ENCODE measurements around the gene CCDC71.
A peak's percentile ranks its signal among the peaks of the same experiment; 100 is the strongest.

CCDC71 gene

GRCh38 chr3:49165771-49166751, at the start of gene CCDC71:
TSS of gene CCDC71 (minus strand) at chr3:49166331. CDS start at chr3:49164208, 2,123 bp downstream.
- Mint-ChIP-seq H3K4me1 (peaks cover 50% of the 10 kb centered on the region), H3K4me3 (peak within 1 kb of the TSS; percentile 90), H3K27ac (peak within 1 kb of the TSS; percentile 90), H3K36me3 (ENCODE audit: low read depth) (peaks cover 24% of the 10 kb centered on the region), H3K9me3 (no peaks in the 10 kb centered on the region), H3K27me3 (peaks cover 2% of the 10 kb centered on the region)
- DNase-seq = peak; percentile 83
- peak; percentile 54 for ATAC-seq

DNA sequence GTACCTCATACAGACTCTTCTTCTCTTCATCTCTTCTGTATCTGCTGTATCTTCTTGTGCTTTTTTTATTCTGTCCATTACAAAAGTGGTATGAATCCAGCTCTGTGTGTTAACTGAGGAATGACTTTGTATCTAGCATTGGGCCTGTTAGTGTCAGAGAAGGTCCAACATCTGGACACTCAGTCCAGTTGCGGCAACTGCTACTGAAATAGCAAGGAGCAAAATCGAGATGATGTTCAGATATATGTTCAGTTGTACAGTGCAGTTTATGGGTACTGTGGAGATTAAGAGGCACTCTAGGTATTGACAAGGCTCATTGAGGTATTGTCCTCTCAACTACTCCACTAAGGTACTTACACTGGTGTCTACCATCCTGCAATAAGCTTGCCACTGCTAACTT, 47.9 kb upstream of the CCDC71 start:
- DNase-seq (no peak), ATAC-seq (no peak)
- no peak overlapping the region for H3K4me3 Mint-ChIP-seq
- H3K27me3 Mint-ChIP-seq = peaks cover 4% of the 10 kb centered on the region
- H3K9me3 Mint-ChIP-seq = no peaks in the 10 kb centered on the region
- H3K4me1 Mint-ChIP-seq = no peaks in the 10 kb centered on the region
- no peaks in the 10 kb centered on the region for H3K36me3 Mint-ChIP-seq (ENCODE audit: low read depth)
- no peak overlapping the region for H3K27ac Mint-ChIP-seq

DNA sequence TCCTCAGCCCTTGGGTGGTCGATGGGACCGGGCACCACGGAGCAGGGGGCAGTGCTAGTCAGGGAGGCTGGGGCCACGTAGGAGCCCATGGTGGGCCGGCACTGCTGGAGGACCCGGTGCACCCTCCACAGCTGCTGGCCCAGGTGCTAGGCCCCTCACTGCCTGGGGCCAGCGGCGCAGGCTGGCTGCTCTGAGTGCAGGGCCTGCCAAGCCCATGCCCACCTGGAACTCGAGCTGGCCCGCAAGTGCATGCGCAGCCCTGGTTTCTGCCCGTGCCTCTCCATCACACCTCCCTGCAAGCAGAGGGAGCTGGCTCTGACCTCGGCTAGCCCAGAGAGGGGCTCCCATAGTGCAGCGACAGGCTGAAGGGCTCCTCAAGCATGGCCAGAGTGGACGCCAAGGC, 47.4 kb upstream of the CCDC71 start:
- H3K27ac Mint-ChIP-seq = no peak overlapping the region
- H3K4me3 Mint-ChIP-seq = no peak overlapping the region
- DNase-seq (no peak), ATAC-seq (no peak)
- H3K27me3 Mint-ChIP-seq = peaks cover 4% of the 10 kb centered on the region
- H3K9me3 Mint-ChIP-seq = no peaks in the 10 kb centered on the region
- H3K4me1 Mint-ChIP-seq = no peaks in the 10 kb centered on the region
- H3K36me3 Mint-ChIP-seq (ENCODE audit: low read depth) = no peaks in the 10 kb centered on the region

GRCh38 chr3:49199900-49200281, 33.8 kb upstream of the CCDC71 start:
- Mint-ChIP-seq H3K4me1 (no peaks in the 10 kb centered on the region), H3K9me3 (no peaks in the 10 kb centered on the region), H3K36me3 (ENCODE audit: low read depth) (no peaks in the 10 kb centered on the region), H3K27me3 (peaks cover 23% of the 10 kb centered on the region), H3K4me3 (no peak overlapping the region), H3K27ac (no peak overlapping the region)
- ATAC-seq = no peak
- no peak for DNase-seq

DNA sequence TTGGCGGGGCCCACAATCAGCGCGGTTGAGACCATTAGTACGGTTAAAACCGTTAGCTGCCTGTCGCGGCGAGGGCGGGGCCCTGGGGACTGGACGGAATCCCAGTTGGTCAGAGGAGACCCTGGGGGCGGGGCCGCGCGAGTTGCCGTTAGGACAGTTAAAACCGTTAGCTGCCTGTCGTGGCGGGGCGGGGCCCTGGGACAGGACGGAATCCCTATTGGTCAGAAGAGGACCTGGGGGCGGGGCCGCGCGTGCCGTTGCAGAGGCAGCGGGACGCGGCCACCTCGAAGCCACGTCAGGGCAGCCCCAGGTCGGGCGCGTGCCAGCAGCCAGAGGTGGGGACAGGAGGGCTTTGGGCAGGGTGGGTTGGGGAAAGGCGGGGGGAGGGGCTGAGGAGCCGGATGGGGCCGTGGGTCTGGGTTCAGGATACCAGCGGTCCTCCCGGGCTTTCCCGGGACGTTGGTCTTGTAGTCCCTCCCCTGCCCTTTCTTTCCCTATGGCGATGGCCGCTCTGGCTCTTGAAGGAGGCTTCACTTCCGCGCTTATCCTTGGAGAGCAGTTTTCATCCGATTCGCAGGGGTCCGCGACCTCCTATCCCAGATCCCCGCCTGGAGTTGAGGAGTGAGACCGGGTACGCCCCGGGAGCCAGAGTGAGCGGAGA, 33.2 kb upstream of the CCDC71 start:
- Mint-ChIP-seq H3K4me1 (no peaks in the 10 kb centered on the region), H3K9me3 (no peaks in the 10 kb centered on the region), H3K4me3 (no peak overlapping the region), H3K27ac (no peak overlapping the region), H3K27me3 (peaks cover 21% of the 10 kb centered on the region), H3K36me3 (ENCODE audit: low read depth) (no peaks in the 10 kb centered on the region)
- ATAC-seq (no peak), DNase-seq (peak; percentile 5)

- H3K36me3 Mint-ChIP-seq (ENCODE audit: low read depth) = no peaks in the 10 kb centered on the region
- peaks cover 19% of the 10 kb centered on the region for H3K27me3 Mint-ChIP-seq
- no peak for DNase-seq
- H3K4me1 Mint-ChIP-seq = no peaks in the 10 kb centered on the region
- no peak overlapping the region for H3K4me3 Mint-ChIP-seq
- no peaks in the 10 kb centered on the region for H3K9me3 Mint-ChIP-seq
- ATAC-seq = no peak
- H3K27ac Mint-ChIP-seq = no peak overlapping the region
These were observed 32.6 kb upstream of the CCDC71 start for GRCh38 chr3:49198611-49199230.

DNA sequence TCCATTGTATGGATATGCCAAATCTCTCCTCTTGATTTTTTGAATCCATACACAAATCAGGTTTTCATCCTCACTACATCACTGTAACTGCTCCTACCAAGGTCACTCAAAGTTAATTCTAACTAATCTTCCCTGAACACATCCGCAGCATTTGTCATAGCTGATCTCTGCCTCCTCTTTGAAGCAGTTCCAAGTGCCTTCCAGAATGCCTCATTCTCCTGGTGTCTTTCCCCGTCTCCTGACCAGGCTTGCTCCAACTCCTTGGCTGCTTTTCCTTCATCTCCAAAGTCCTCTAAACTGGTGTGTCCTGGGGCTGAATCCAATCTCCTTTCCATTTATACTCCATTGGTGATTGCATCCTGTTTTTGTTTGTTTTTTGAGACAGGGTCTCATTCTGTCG, 32.0 kb upstream of the CCDC71 start:
- no peaks in the 10 kb centered on the region for H3K4me1 Mint-ChIP-seq
- H3K27ac Mint-ChIP-seq = no peak overlapping the region
- no peaks in the 10 kb centered on the region for H3K9me3 Mint-ChIP-seq
- DNase-seq = no peak
- no peaks in the 10 kb centered on the region for H3K36me3 Mint-ChIP-seq (ENCODE audit: low read depth)
- no peak for ATAC-seq
- no peak overlapping the region for H3K4me3 Mint-ChIP-seq
- H3K27me3 Mint-ChIP-seq = peaks cover 19% of the 10 kb centered on the region

GRCh38 chr3:49191741-49192140, 25.6 kb upstream of the CCDC71 start:
- H3K4me3 Mint-ChIP-seq = no peak overlapping the region
- H3K27ac Mint-ChIP-seq = no peak overlapping the region
- DNase-seq (no peak), ATAC-seq (no peak)
- no peaks in the 10 kb centered on the region for H3K27me3 Mint-ChIP-seq
- H3K36me3 Mint-ChIP-seq (ENCODE audit: low read depth) = no peaks in the 10 kb centered on the region
- H3K4me1 Mint-ChIP-seq = no peaks in the 10 kb centered on the region
- H3K9me3 Mint-ChIP-seq = no peaks in the 10 kb centered on the region

- H3K9me3 Mint-ChIP-seq = no peaks in the 10 kb centered on the region
- H3K4me1 Mint-ChIP-seq = no peaks in the 10 kb centered on the region
- peaks cover 13% of the 10 kb centered on the region for H3K27me3 Mint-ChIP-seq
- no peaks in the 10 kb centered on the region for H3K36me3 Mint-ChIP-seq (ENCODE audit: low read depth)
- no peak overlapping the region for H3K27ac Mint-ChIP-seq
- H3K4me3 Mint-ChIP-seq = no peak overlapping the region
- DNase-seq = no peak
- ATAC-seq = no peak
These were observed 17.7 kb upstream of the CCDC71 start for GRCh38 chr3:49183873-49184272.

DNA sequence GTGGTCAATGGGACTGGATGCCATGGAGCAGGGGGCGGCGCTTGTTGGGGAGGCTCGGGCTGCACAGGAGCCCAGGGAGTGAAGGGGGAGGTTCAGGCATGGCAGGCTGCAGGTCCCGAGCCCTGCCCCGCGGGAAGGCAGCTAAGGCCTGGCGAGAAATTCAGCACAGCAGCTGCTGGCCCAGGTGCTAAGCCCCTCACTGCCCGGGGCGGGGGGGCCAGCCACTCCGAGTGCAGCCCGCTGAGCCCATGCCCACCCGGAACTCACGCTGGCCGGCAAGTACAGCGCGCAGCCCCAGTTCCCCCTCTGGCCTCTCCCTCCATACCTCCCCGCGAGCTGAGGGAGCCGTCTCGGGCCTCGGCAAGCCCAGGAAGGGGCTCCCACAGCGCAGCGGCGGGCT, 16.6 kb upstream of the CCDC71 start:
- H3K27me3 Mint-ChIP-seq = peaks cover 13% of the 10 kb centered on the region
- H3K9me3 Mint-ChIP-seq = no peaks in the 10 kb centered on the region
- no peak for DNase-seq
- no peaks in the 10 kb centered on the region for H3K36me3 Mint-ChIP-seq (ENCODE audit: low read depth)
- no peaks in the 10 kb centered on the region for H3K4me1 Mint-ChIP-seq
- no peak for ATAC-seq
- H3K27ac Mint-ChIP-seq = no peak overlapping the region
- no peak overlapping the region for H3K4me3 Mint-ChIP-seq

DNA sequence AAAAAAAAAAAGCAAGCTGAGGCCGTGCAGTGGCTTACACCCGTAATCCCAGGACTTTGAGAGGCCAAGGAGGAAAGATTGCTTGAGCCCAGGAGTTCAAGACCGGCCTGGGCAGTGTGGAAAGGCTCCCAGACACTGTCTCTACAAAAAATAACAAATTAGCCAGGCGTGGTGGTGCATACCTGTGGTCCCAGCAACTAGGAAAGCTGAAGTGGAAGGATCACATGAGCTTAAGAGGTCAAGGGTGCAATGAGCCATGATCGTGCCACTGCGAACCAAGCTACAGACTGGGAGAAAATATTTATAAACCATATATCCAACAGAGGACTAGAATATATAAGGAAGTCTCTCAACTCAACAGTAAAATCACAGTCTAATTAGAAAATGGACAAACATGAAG, 15.2 kb upstream of the CCDC71 start:
- DNase-seq = no peak
- no peaks in the 10 kb centered on the region for H3K9me3 Mint-ChIP-seq
- H3K27ac Mint-ChIP-seq = no peak overlapping the region
- H3K36me3 Mint-ChIP-seq (ENCODE audit: low read depth) = no peaks in the 10 kb centered on the region
- H3K27me3 Mint-ChIP-seq = peaks cover 13% of the 10 kb centered on the region
- no peak for ATAC-seq
- H3K4me3 Mint-ChIP-seq = no peak overlapping the region
- no peaks in the 10 kb centered on the region for H3K4me1 Mint-ChIP-seq

- H3K4me1 Mint-ChIP-seq = no peaks in the 10 kb centered on the region
- no peak overlapping the region for H3K4me3 Mint-ChIP-seq
- no peak for ATAC-seq
- H3K27ac Mint-ChIP-seq = no peak overlapping the region
- no peak for DNase-seq
- no peaks in the 10 kb centered on the region for H3K36me3 Mint-ChIP-seq (ENCODE audit: low read depth)
- no peaks in the 10 kb centered on the region for H3K9me3 Mint-ChIP-seq
- H3K27me3 Mint-ChIP-seq = peaks cover 13% of the 10 kb centered on the region
These were observed 14.0 kb upstream of the CCDC71 start for GRCh38 chr3:49180116-49180515.

GRCh38 chr3:49177073-49177472, 10.9 kb upstream of the CCDC71 start:
- DNase-seq = no peak
- H3K36me3 Mint-ChIP-seq (ENCODE audit: low read depth) = no peaks in the 10 kb centered on the region
- peaks cover 13% of the 10 kb centered on the region for H3K27me3 Mint-ChIP-seq
- ATAC-seq = no peak
- H3K27ac Mint-ChIP-seq = no peak overlapping the region
- H3K9me3 Mint-ChIP-seq = no peaks in the 10 kb centered on the region
- peaks cover 7% of the 10 kb centered on the region for H3K4me1 Mint-ChIP-seq
- no peak overlapping the region for H3K4me3 Mint-ChIP-seq

DNA sequence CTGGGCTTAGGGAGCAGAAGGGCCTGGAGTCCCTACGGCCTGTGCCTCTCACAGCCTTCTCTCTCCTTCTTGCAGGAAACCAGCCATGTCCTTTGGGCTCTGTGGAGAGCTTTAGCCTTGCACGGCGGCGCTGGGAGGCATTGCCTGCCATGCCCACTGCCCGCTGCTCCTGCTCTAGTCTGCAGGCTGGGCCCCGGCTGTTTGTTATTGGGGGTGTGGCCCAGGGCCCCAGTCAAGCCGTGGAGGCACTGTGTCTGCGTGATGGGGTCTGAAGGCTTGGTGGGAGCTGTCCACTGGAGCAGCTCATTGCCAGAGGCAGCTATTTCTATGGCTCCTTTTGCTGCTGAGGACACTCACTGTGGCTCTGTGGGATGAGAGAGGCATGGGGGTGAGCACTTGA, 9.4 kb upstream of the CCDC71 start:
- peaks cover 9% of the 10 kb centered on the region for H3K27me3 Mint-ChIP-seq
- no peak for DNase-seq
- no peaks in the 10 kb centered on the region for H3K9me3 Mint-ChIP-seq
- H3K27ac Mint-ChIP-seq = no peak overlapping the region
- H3K4me1 Mint-ChIP-seq = peaks cover 16% of the 10 kb centered on the region
- H3K4me3 Mint-ChIP-seq = no peak overlapping the region
- ATAC-seq = no peak
- H3K36me3 Mint-ChIP-seq (ENCODE audit: low read depth) = no peaks in the 10 kb centered on the region
